Adrenal gland (tissue), 5 donors: ENCODE measurements around the gene POLR1A.

Experiments
- POLR2A ChIP-seq, 2 donors: fragments of 450-650 bp; IDR thresholded peaks; one replicate each; pipeline ENCODE4 v1.6.1; 2017; ENCODE audit warnings: antibody characterized with exemption in 2 of 2, mild to moderate bottlenecking in 2 of 2, moderate library complexity in 1 of 2
- TF ChIP-seq, protein P1 (sequence below), 6 experiments: fragments of 450-650 bp in 4 of 6; fragments of 200-600 bp in 2 of 6; sonication (generic) in 1 of 6; IDR thresholded peaks; 1 replicate in 5 of 6; 2 replicates in 1 of 6; pipeline versions ENCODE4 v1.5.1 to v1.8.0; 2016 to 2021; ENCODE audit warnings: antibody characterized with exemption in 6 of 6, mild to moderate bottlenecking in 2 of 6, moderate library complexity in 1 of 6
- donor health status: DM: no; HTN: no; CAD: no.

GRCh38 chr2:86021396-86022378, 84.0 kb downstream of the POLR1A start:
- TF ChIP-seq, protein P1, sequence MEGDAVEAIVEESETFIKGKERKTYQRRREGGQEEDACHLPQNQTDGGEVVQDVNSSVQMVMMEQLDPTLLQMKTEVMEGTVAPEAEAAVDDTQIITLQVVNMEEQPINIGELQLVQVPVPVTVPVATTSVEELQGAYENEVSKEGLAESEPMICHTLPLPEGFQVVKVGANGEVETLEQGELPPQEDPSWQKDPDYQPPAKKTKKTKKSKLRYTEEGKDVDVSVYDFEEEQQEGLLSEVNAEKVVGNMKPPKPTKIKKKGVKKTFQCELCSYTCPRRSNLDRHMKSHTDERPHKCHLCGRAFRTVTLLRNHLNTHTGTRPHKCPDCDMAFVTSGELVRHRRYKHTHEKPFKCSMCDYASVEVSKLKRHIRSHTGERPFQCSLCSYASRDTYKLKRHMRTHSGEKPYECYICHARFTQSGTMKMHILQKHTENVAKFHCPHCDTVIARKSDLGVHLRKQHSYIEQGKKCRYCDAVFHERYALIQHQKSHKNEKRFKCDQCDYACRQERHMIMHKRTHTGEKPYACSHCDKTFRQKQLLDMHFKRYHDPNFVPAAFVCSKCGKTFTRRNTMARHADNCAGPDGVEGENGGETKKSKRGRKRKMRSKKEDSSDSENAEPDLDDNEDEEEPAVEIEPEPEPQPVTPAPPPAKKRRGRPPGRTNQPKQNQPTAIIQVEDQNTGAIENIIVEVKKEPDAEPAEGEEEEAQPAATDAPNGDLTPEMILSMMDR (IDR thresholded peaks at IDR 0.05) = peak in 2 of 6 experiments; percentile 7 to 10
- TF ChIP-seq POLR2A (IDR thresholded peaks at IDR 0.05) = no peak
